NCI-H2196 (cell line): ENCODE results near the gene RPS28.
"Not testable (repeated sequence)": the region's sequence is repeated elsewhere in the genome, so short reads cannot be mapped to it uniquely, and the experiment has no call there.

Experiments used
- DNase-seq: peaks from one replicate; lab custom pipeline; 2025; ENCODE audit not compliant: unreplicated experiment; lab: John Stamatoyannopoulos, UW

Gene RPS28

DNA sequence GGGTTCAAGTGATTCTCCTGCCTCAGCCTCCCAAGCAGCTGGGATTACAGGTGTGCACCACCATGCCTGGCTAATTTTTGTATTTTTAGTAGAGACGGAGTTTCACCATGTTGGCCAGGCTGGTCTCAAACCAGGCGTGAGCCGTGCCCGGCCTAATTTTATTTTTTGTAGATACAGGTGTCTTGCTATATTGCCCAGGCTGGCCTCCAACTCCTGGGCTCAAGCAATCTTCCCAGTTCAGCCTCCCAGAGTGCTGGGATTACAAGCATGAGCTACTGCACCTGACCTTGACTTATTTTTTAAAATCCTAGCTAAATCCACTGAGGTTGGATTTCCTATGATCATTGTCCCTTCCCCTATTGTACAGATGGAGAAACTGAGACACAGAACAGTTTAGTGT is 20.2 kb downstream of the RPS28 start:
- not testable (repeated sequence) for DNase-seq

- DNase-seq = no peak
Measured at GRCh38 chr19:8342316-8342683, 21.0 kb downstream of the RPS28 start.

DNA sequence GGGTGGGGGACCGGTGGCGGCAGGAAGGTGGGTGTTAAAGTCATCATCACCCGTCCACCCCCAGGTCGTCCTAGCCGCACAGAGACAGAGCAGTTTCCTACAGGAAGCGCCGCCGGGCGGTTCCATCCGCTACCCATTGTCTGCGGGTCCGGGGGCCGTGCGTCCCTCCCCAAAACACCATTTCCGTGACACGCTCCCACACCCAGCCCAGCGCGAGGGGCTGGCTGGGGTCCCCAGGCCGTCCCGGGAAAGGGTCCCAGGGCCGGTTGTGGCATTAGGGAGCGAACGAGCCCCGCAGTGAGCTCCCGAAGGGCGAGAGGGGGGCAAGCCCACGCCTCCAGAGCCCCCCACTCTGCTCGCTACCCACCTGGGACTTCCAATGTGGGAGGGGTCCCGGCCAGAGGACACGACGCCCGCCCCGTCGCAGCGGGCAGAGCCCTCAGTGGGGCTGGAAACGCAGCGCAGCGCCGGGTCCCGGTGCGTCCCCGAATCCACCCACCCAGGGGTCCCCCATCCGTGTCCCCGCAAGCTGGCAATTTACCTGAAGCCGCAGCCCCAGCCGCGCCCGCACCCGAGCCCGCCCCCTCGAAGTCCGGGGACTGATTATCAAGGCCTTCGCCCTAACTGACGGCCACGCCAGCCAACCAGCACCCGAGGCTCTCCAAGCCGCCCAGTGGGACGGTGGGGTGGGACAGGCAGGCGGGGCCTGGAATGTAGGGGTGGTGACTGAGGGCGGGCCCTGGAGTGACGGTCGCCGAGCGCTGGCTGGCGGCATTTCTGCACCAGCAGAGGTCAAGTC is 21.6 kb downstream of the RPS28 start, which contains the start of gene KANK3:
Gene KANK3 (minus strand): TSS at position 579 of the 799 bp plus-strand sequence. CDS start 5,434 bp downstream, outside the sequence.
- peak; percentile 95 for DNase-seq

- DNase-seq = no peak
Measured at GRCh38 chr19:8343483-8343844, 22.2 kb downstream of the RPS28 start.

DNA sequence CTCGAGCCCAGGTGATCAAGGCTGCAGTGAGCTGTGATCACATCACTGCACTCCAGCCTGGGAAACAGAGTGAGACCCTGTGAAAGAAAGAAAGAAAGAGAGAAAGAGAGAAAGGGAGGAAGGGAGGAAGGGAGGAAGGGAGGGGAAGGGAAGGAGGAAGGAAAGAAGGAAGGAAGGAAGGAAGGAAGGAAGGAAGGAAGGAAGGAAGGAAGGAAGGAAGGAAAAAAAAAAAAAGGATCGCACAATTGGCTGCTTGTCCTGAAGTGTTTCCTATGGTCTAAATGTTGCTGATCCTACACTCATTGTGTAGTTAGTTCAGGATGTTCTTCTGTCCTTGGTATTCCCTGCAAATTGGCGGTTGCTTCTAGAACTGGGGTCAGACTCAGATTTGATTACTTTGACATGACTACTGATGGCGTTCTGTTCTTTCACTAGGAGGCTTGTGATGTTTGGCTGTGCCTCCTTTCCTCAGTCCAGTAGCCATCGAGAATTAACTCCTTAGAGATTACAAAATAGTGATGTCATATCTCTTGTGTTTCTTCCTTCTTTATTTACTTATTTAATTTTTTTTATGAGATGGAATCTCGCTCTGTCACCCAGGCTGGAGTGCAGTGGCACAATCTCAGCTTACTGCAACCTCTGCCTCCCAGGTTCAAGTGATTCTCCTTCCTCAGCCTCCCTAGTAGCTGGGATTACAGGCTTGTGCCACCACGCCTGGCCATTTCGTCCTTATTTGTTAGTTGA is 28.5 kb downstream of the RPS28 start:
- DNase-seq = not testable (repeated sequence)

DNA sequence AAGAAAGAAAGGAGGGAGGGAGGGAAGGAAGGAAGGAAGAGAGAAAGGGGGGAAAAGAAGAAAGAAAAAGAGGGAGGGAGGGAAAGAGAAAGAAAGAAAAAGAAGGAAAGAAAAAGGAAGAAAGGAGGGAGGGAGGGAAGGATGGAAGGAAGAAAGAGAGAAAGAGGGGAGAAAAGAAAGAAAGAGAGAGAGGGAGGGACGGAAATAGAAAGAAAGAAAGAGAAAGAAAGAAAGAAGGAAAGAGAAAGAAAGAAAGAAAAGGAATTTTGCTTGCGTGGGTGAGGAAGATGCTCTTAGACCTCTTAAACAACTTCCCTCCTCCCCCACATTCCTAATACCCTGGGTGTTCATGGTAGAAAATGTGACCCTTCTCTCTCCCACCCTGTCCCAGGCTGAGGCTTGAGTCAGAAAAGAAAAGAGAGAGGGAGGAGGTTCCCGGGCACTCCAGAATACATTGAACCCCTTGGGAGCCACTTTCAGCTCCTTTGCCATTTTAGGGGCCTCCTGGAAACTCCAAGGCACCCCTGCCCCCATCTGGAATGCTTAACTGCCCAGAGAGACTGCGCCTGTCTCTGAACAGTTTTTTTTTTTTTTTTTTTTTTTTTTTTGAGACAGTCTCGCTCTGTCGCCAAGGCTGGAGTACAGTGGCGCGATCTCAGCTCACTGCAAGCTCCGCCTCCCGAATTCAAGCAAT is 31.0 kb downstream of the RPS28 start:
- no peak for DNase-seq

- DNase-seq = not testable (repeated sequence)
Measured at GRCh38 chr19:8352845-8353244, 31.5 kb downstream of the RPS28 start.

GRCh38 chr19:8355631-8356402 is 34.5 kb downstream of the RPS28 start:
- no peak for DNase-seq

- DNase-seq = no peak
Measured at GRCh38 chr19:8357007-8357521, 35.8 kb downstream of the RPS28 start.

GRCh38 chr19:8358948-8359347 is 37.7 kb downstream of the RPS28 start:
- DNase-seq = no peak

DNA sequence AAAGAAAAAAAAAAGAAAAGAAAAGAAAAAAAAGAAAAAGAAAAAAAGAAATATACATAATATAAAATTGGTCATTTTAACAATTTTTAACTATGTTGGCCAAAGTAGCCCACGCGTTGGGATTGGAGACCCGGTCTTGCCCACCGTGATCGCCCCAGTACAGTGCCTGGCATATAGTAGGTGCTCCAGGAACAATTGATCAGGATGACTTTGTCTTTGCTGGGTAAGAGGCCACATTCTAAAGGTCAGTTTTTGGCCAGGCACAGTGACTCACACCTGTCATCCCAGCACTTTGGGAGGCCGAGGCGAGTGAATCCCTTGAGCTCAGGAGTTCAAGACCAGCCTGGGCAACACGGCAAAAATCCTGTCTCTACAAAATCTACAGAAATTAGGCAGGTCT is 38.9 kb downstream of the RPS28 start:
- no peak for DNase-seq

DNA sequence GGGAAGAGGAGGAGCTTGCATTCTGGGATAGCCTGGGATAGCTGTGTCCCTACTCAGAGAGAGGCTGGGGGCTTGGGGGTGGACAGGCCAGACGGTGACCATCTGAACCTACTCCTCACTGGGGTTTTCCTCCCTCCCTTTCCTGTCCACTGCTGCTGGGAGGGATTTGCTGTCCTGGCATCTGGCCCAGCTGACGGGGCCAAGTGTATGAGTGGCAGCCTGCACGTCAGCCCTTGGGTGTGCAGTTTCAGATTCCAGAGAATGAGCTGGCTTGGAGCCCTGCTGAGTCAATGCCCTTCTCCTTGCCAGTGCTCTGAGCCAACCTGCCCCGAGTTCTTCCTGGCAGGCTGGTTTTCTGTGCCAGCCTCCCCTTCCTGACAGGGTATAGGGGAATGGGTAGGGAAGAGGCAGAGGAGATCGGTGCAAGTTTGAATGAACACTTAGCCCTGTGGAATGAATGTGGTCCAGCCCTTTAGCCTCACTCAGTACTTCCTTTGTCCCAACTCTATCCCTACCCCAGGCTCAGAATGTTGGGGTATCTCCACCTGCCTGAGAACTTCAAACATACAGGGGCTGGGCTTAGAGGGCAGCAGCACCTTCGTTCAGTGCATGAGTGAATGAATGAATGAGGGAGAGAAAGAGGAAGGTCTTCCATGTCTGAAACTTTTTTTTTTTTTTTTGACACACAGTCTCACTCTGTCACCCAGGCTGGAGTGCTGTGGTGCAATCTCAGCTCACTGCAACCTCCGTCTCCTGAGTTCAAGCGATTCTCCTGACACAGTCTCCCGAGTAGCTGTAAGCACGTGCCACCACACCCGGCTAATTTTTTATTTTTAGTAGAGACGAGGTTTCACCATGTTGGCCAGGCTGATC is 40.9 kb downstream of the RPS28 start:
- DNase-seq = peak; percentile 96

DNA sequence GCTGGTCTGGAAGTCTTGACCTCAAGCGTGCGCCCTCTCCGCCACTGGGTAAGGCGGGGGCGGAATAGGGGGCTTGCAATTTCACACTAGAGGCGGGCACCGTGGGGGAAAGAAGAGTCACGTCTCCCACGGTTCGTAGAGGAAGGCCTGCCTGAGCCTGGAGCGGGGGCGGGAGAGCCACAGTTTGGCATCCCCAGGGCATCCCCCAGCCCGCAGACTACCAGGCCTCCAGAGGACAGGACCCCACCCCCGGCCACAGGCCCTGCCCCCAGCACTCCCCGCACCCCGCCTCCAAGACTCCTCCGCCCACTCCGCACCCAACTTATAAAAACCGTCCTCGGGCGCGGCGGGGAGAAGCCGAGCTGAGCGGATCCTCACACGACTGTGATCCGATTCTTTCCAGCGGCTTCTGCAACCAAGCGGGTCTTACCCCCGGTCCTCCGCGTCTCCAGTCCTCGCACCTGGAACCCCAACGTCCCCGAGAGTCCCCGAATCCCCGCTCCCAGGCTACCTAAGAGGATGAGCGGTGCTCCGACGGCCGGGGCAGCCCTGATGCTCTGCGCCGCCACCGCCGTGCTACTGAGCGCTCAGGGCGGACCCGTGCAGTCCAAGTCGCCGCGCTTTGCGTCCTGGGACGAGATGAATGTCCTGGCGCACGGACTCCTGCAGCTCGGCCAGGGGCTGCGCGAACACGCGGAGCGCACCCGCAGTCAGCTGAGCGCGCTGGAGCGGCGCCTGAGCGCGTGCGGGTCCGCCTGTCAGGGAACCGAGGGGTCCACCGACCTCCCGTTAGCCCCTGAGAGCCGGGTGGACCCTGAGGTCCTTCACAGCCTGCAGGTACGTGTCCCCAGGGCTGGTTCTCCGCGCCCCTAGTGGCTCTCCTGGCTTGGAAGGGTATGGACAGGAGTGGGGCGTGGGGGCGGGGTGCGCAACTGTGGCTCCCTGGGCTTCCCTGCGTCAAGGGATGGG is 42.8 kb downstream of the RPS28 start, which contains the start of gene ANGPTL4:
Gene ANGPTL4 (plus strand): TSS at position 353 of the 969 bp plus-strand sequence. CDS start 167 bp downstream, at position 520.
- no peak for DNase-seq

DNA sequence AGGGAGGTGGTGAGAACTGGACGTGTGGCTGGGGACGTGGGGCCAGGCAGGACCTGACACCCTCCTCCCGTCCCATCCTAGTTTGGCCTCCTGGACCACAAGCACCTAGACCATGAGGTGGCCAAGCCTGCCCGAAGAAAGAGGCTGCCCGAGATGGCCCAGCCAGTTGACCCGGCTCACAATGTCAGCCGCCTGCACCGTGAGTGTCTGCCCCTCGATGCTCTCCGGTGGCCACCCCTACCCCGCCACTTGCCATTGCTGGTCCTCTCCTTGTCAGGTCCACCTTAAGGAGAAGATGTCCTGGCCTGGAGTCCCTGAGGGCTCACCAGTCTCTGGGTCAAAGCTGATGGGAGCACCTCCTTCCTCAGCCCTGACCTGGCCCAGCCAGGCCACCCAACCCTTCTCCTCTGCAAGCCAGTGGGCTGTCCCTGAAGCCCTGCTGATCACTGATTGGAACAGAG is 44.9 kb downstream of the RPS28 start:
- no peak for DNase-seq

GRCh38 chr19:8366961-8367326 is 45.6 kb downstream of the RPS28 start:
- no peak for DNase-seq

DNA sequence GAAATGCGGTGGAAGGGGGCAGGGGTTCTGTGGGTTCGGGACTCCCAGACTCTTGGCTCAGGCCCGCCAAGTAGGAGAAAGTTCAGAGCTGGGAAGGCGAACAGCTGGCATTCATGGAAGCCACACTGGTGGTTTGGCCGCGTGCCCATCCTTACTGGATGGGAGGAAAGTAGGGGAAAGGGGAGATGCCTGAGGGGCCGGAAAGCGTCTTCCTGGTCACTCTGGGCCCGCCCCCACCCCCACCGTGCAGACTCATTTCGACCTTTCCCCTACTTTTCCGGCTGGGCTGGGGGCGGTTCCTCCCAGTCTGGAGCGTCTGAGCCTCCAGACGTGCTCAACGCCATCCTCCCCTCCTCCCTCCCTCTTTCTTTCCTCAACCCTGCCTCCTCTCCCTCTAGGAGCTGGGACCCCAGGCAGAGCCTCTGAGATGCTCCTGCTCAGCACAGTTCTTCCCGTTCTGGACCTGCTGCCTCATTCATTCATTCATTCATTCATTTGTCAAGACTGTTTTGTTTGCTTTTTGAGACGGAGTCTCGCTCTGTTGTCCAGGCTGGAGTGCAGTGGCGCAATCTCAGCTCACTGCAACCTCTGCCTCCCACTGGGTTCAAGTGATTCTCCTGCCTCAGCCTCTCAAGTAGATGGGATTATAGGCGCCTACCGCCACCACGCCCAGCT is 46.2 kb downstream of the RPS28 start:
- peak; percentile 80 for DNase-seq

- DNase-seq = no peak
Measured at GRCh38 chr19:8370176-8371010, 49.1 kb downstream of the RPS28 start.
